KMS-11 (cell line): ENCODE results near the gene F8A1.
A peak's percentile ranks its signal among the peaks of the same experiment; 100 is the strongest.
"Not testable (repeated sequence)": the region's sequence is repeated elsewhere in the genome, so short reads cannot be mapped to it uniquely, and the experiment has no call there.

Experiments used
- H2AFZ ChIP-seq: fragments of 200-600 bp; sonication (generic); 2 replicates; pipeline ENCODE4 v1.6.1; 2016; ENCODE audit warnings: antibody characterized with exemption, mixed run types, low read depth
- H3K27ac ChIP-seq: fragments of 200-600 bp; sonication (generic); 2 replicates; pipeline ENCODE4 v1.6.1; 2016; ENCODE audit warnings: mild to moderate bottlenecking, mixed run types
- H3K27me3 ChIP-seq: fragments of 200-600 bp; sonication (generic); 2 replicates; pipeline ENCODE4 v1.6.1; 2017; ENCODE audit warnings: mild to moderate bottlenecking, low read depth, mixed run types, moderate library complexity; ENCODE audit not compliant: insufficient read depth
- H3K36me3 ChIP-seq: fragments of 200-600 bp; sonication (generic); 2 replicates; pipeline ENCODE4 v1.6.1; 2017; ENCODE audit warnings: mild to moderate bottlenecking, mixed run types; ENCODE audit not compliant: insufficient read depth
- H3K4me1 ChIP-seq: fragments of 200-600 bp; sonication (generic); 2 replicates; pipeline ENCODE4 v1.6.1; 2016; ENCODE audit warnings: mild to moderate bottlenecking, low read depth, mixed run types; ENCODE audit not compliant: poor library complexity, severe bottlenecking
- H3K4me2 ChIP-seq: fragments of 200-600 bp; sonication (generic); 2 replicates; pipeline ENCODE4 v1.7.0; 2016; ENCODE audit warnings: mild to moderate bottlenecking, mixed run types
- H3K4me3 ChIP-seq: fragments of 200-600 bp; sonication (generic); IDR thresholded peaks from 2 replicates; pipeline ENCODE4 v1.6.1; 2017; ENCODE audit warnings: low read depth, low read length, mixed read lengths; ENCODE audit not compliant: insufficient read depth
- H3K79me2 ChIP-seq: fragments of 200-600 bp; sonication (generic); 2 replicates; pipeline ENCODE4 v1.6.1; 2016; ENCODE audit warnings: low read depth, mixed run types; ENCODE audit not compliant: insufficient read depth
- H3K9ac ChIP-seq: fragments of 200-600 bp; sonication (generic); 2 replicates; pipeline ENCODE4 v1.6.1; 2016; ENCODE audit warnings: mild to moderate bottlenecking, mixed run types
- H4K20me1 ChIP-seq: fragments of 200-600 bp; sonication (generic); 2 replicates; pipeline ENCODE4 v1.6.1; 2016; ENCODE audit warnings: mild to moderate bottlenecking, mixed run types; ENCODE audit not compliant: insufficient read depth
- TF ChIP-seq, protein P1 (sequence below): fragments of 200-600 bp; sonication (generic); conservative IDR thresholded peaks from 2 replicates; pipeline ENCODE4 v1.6.1; 2017; ENCODE audit warnings: low read depth, mild to moderate bottlenecking, antibody characterized with exemption, low read length, moderate library complexity, mixed read lengths

The F8A1 gene

DNA sequence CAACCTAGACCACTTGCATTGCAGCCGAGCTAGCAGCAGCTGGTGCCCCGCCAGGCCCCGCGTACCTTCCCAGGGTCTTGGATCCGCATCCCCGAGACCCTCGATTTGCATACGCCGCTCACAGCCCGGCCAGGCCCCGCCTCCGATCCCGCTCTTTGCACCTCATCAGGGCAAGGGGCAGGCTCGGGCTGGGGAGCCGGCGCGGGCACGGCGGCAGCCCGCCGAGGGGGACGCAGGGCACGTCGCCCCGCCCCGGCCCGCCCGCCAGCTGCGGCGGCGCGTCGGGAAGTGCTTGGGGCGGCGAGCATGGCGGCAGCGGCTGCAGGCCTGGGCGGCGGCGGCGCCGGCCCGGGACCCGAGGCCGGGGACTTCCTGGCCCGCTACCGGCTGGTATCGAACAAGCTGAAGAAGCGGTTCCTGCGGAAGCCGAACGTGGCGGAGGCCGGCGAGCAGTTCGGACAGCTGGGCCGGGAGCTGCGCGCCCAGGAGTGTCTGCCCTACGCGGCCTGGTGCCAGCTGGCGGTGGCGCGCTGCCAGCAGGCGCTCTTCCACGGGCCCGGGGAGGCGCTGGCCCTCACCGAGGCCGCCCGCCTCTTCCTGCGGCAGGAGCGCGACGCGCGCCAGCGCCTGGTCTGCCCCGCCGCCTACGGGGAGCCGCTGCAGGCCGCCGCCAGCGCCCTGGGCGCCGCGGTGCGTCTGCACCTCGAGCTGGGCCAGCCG is at the start of gene F8A1:
Gene F8A1, plus strand, starts transcription at position 287 of the 720 bp plus-strand sequence. Its CDS starts 20 bp downstream, at position 307.
- H3K36me3 ChIP-seq, H3K4me3 ChIP-seq: not testable (repeated sequence)

DNA sequence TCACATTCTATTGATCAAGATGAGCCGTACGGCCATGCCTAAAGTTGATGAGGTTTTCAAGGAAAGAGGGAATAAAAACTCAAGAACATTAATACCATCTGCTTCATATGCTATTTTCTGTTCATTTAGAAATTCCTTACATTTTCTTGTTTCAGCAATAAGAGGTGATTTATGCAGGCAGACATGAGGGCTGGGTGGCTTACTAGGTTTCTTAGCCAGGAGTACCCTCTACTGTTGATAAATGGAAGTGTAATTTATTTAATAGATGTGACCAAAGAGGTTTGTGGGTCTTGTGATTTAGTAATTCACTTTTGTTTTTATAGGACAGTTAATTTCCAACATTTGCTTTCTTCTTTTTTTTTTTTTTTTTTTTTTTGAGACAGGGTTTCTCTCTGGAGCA is 45.3 kb upstream of the F8A1 start:
- no peaks in the 10 kb centered on the region for H4K20me1 ChIP-seq
- no peak overlapping the region for H3K4me2 ChIP-seq
- no peaks in the 10 kb centered on the region for H3K4me1 ChIP-seq
- H3K36me3 ChIP-seq = no peaks in the 10 kb centered on the region
- no peaks in the 10 kb centered on the region for H3K27me3 ChIP-seq
- H3K4me3 ChIP-seq = no peak overlapping the region
- H3K79me2 ChIP-seq = no peaks in the 10 kb centered on the region
- H2AFZ ChIP-seq = no peak overlapping the region
- no peak overlapping the region for H3K27ac ChIP-seq
- H3K9ac ChIP-seq = no peak overlapping the region
- TF ChIP-seq, protein P1, sequence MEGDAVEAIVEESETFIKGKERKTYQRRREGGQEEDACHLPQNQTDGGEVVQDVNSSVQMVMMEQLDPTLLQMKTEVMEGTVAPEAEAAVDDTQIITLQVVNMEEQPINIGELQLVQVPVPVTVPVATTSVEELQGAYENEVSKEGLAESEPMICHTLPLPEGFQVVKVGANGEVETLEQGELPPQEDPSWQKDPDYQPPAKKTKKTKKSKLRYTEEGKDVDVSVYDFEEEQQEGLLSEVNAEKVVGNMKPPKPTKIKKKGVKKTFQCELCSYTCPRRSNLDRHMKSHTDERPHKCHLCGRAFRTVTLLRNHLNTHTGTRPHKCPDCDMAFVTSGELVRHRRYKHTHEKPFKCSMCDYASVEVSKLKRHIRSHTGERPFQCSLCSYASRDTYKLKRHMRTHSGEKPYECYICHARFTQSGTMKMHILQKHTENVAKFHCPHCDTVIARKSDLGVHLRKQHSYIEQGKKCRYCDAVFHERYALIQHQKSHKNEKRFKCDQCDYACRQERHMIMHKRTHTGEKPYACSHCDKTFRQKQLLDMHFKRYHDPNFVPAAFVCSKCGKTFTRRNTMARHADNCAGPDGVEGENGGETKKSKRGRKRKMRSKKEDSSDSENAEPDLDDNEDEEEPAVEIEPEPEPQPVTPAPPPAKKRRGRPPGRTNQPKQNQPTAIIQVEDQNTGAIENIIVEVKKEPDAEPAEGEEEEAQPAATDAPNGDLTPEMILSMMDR = peak; percentile 55

More for the DNA sequence above, at the start of gene F8A1:
- not testable (repeated sequence) for H3K4me1 ChIP-seq, H3K79me2 ChIP-seq, H4K20me1 ChIP-seq, H3K4me2 ChIP-seq, H3K27me3 ChIP-seq, H3K9ac ChIP-seq, H3K27ac ChIP-seq, H2AFZ ChIP-seq

DNA sequence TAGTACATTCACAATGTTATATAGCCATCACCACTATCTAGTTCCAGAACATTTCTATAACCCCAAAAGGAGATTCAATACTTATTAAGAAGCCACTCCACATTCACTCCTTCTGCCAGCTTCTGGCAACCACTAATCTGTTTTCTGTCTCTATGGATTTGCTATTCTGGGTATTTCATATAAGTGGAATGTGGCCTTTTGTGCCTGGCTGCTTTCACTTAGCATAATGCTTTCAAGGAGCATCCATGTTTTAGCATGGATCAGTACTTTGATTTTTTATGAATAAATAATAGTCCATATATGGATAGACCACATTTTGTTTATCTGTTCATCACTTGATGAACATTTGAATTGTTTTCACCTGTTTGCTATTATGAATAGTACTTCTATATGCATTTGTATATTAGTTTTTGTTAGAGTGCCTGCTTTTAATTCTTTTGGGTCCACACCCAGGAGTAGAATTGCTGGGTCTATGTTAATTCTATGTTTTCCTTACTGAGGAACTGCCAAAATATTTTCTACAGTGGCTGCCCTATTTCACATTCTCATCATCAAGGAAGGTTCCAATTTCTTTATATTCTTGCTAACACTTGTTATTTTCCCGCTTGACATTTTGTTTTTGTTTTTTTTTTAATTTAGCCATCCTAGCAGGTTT is 35.1 kb upstream of the F8A1 start:
- H2AFZ ChIP-seq = no peak overlapping the region
- no peaks in the 10 kb centered on the region for H3K79me2 ChIP-seq
- TF ChIP-seq, protein P1 = no peak
- no peak overlapping the region for H3K4me2 ChIP-seq
- no peaks in the 10 kb centered on the region for H4K20me1 ChIP-seq
- no peak overlapping the region for H3K4me3 ChIP-seq
- no peaks in the 10 kb centered on the region for H3K4me1 ChIP-seq
- no peak overlapping the region for H3K9ac ChIP-seq
- H3K27me3 ChIP-seq = no peaks in the 10 kb centered on the region
- no peak overlapping the region for H3K27ac ChIP-seq
- H3K36me3 ChIP-seq = no peaks in the 10 kb centered on the region

DNA sequence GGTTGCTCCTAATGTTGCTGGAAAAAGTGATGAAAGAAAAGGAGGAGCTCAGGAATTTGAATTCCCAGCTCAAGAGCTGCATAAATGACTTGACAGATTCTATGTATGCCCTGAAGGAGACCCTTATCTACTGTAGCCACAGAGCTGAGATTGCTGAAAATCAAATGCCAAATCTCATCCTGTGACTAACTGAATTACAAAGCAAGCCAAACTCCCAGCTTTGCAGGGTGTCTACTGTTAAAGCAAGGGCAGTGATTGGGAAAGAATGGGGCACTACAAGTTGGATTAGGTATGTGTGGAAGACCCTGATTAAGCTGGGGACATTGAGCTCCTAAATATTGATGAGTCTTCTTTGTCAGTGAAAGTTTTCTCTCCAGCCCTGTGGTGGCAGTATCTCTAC is 30.9 kb upstream of the F8A1 start:
- no peak overlapping the region for H3K4me2 ChIP-seq
- no peaks in the 10 kb centered on the region for H3K36me3 ChIP-seq
- H3K9ac ChIP-seq = no peak overlapping the region
- H3K79me2 ChIP-seq = no peaks in the 10 kb centered on the region
- TF ChIP-seq, protein P1 = no peak
- H3K27me3 ChIP-seq = no peaks in the 10 kb centered on the region
- H3K27ac ChIP-seq = no peak overlapping the region
- H4K20me1 ChIP-seq = no peaks in the 10 kb centered on the region
- no peak overlapping the region for H2AFZ ChIP-seq
- no peak overlapping the region for H3K4me3 ChIP-seq
- no peaks in the 10 kb centered on the region for H3K4me1 ChIP-seq

DNA sequence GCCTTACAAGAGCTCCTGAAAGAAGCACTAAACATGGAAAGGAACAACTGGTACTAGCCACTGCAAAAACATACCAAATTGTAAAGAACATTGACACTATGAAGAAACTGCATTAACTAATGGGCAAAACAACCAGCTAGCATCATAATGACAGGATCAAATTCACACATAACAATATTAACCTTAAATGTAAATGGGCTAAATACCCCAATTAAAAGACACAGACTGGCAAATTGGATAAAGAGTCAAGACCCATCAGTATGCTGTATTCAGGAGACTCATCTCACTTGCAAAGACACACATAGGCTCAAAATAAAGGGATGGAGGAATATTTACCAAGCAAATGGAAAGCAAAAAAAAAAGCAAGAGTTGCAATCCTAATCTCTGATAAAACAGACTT is 17.6 kb upstream of the F8A1 start:
- H4K20me1 ChIP-seq, H3K9ac ChIP-seq, H3K79me2 ChIP-seq, H3K27ac ChIP-seq, H2AFZ ChIP-seq, H3K4me3 ChIP-seq, H3K4me1 ChIP-seq, H3K4me2 ChIP-seq, H3K36me3 ChIP-seq, H3K27me3 ChIP-seq: not testable (repeated sequence)
